Breast epithelium (tissue), 4 donors: ENCODE data around the gene KMT2E. TPM values are rescaled to one million over a fixed set of nuclear protein-coding genes. Genes with fewer than 3 reads are reported as not detected.

Source experiments
- DNase-seq, 2 donors: peaks; one replicate each; pipeline ENCODE4 v3.0.0-alpha.2; 2019; ENCODE audit warnings: low spot score in 2 of 2
- H3K27ac ChIP-seq, 2 donors: fragments of 200-600 bp; sonication (generic) in 1 of 2; one replicate each; pipeline ENCODE4 v1.5.1; 2016 to 2019; ENCODE audit warnings: mild to moderate bottlenecking in 1 of 2
- H3K27me3 ChIP-seq, 2 donors: fragments of 200-600 bp; sonication (generic) in 1 of 2; one replicate each; pipeline versions ENCODE4 v1.5.1 to v1.6.0; 2017 to 2019; ENCODE audit warnings: control low read depth in 1 of 2, mild to moderate bottlenecking in 1 of 2
- H3K36me3 ChIP-seq: fragments of 200-600 bp; one replicate; pipeline ENCODE4 v1.5.1; 2019
- H3K4me1 ChIP-seq, 2 donors: fragments of 200-600 bp; sonication (generic); one replicate each; pipeline ENCODE4 v1.5.1; 2016 to 2019; ENCODE audit warnings: control low read depth in 1 of 2
- H3K4me3 ChIP-seq, 3 donors: fragments of 200-600 bp; sonication (generic); 1 replicate in 2 of 3; 2 replicates in 1 of 3; pipeline ENCODE4 v1.5.1; 2016 to 2019; ENCODE audit warnings: mild to moderate bottlenecking in 3 of 3, moderate library complexity in 2 of 3
- H3K9me3 ChIP-seq, 2 donors: fragments of 200-600 bp; sonication (generic) in 1 of 2; one replicate each; pipeline ENCODE4 v1.5.1; 2016 to 2019; ENCODE audit warnings: control low read depth in 1 of 2
- POLR2A ChIP-seq: fragments of 450-650 bp; IDR thresholded peaks from one replicate; pipeline ENCODE4 v1.6.1; 2016; ENCODE audit warnings: antibody characterized with exemption, mild to moderate bottlenecking, moderate library complexity
- POLR2AphosphoS5 ChIP-seq, 3 donors: sonication (generic); formaldehyde crosslinking; IDR thresholded peaks; one replicate each; pipeline ENCODE4 v1.6.1; 2017; ENCODE audit warnings: antibody characterized with exemption in 3 of 3
- intact Hi-C: fragments of 100-400 bp; cut with DNase I; formaldehyde crosslinking; loops from one replicate; pipeline ENCODE4 v1.15.1; 2023; ENCODE audit warnings: low total_unique reads
- total RNA-seq, 3 donors: library from RNA; depleted of rRNA; stranded (reverse); fragments of >200 nt; gene quantifications; one replicate each; pipeline ENCODE4 v1.1.0, GENCODE V29; 2016
- TF ChIP-seq, protein P1 (sequence below), 3 donors: fragments of 450-650 bp; IDR thresholded peaks; one replicate each; pipeline ENCODE4 v1.5.1; 2016 to 2017; ENCODE audit warnings: antibody characterized with exemption in 3 of 3, mild to moderate bottlenecking in 3 of 3, moderate library complexity in 3 of 3

The KMT2E gene
- total RNA-seq, 3 donors from 2014 or later: 88.2 to 184 (median 168) TPM

DNA sequence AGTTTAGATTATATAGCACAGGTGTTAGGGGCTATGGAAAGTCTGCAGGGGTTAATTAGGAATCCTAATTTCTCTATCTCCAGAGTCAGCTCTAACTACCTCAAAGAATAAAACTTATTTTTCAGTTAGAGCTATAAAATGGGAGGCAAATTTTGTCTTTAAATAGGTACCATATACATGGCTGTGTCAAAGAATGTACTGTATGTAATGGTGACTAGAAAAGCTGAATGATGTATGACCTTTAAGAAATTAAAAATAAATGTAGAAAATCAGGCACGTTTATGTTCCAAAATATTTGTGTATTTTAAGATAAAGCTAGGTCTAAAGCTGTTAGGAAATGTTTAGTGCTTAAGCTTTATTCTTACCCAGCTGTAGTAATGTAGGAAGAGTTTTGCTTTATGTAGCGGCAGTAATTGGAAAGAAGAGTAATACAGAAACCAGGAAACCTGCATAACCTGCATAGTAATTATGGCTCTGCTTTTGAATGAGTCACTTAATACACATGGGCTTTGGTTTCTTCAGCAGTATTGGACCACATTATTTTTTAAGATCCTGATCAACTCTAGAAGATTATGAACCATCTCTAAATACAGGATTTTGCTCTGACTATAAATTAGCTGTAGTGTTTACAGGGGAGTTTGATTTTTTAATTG, 85.0 kb downstream of the KMT2E start:
- intact Hi-C loops: no loop called here
- peak overlapping the region in 1 of 2 donors; percentile 14 for H3K27ac ChIP-seq
- no peaks in the 10 kb centered on the region for H3K4me1 ChIP-seq
- DNase-seq: no peak
- no peak overlapping the region for H3K4me3 ChIP-seq
- TF ChIP-seq POLR2A: no peak
- no peaks in the 10 kb centered on the region for H3K9me3 ChIP-seq
- no peaks in the 10 kb centered on the region for H3K36me3 ChIP-seq
- no peaks in the 10 kb centered on the region for H3K27me3 ChIP-seq

DNA sequence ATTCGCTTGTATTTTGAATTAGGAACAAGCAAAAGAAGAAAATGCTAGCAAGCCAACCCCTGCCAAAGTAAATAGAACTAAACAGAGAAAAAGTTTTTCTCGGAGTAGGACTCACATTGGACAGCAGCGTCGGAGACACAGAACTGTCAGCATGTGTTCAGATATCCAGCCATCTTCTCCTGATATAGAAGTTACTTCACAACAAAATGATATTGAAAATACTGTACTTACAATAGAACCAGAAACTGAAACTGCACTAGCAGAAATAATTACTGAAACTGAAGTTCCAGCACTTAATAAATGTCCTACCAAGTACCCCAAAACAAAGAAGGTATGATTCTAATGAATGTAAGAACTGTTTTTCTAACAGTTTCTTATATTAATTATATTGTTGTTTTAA, 87.9 kb downstream of the KMT2E start:
- intact Hi-C loops: no loop called here
- DNase-seq: no peak

DNA sequence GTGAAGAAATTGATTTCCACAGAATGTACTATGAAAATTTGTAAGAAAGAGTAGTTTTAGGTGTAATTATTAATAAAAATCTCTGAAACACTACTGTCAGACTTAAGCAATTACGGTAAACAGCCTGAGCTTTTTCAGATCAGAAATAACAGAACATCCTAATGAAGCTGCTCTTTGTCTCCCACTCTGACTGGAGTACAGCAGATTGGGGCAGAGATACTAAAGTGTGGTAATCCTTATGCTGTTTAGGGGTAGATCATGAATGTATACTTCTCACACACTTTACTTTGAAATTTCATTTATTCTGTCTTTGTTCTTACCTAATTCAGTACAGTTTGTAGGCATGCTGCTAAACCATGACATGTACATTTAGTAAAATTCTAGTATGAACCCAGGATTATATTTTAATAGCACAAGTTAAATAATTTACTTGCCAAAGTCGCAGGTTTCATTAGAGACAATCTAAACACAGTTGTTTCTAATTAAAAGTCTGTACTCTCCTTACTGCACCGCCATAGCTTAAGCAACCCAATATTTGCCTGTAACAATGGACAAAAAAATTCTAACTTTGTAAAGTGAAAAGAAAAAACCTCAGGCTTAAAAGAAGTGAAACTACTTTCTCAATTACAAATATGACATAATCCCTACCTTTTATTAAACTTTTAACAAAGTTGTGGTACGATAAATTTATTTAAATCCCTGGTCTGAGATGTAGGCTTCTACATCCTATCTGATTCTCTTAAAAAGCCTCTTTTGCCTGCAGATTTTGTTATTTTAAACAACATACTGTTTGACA, 88.8 kb downstream of the KMT2E start:
- H3K27me3 ChIP-seq: no peaks in the 10 kb centered on the region
- H3K36me3 ChIP-seq: no peaks in the 10 kb centered on the region
- DNase-seq: no peak
- H3K4me1 ChIP-seq: no peaks in the 10 kb centered on the region
- intact Hi-C loops: no loop called here
- no peak overlapping the region for H3K27ac ChIP-seq
- H3K4me3 ChIP-seq: no peak overlapping the region
- TF ChIP-seq POLR2A (no peak), POLR2AphosphoS5 (IDR thresholded peaks at IDR 0.05) (no peak)
- TF ChIP-seq, protein P1, sequence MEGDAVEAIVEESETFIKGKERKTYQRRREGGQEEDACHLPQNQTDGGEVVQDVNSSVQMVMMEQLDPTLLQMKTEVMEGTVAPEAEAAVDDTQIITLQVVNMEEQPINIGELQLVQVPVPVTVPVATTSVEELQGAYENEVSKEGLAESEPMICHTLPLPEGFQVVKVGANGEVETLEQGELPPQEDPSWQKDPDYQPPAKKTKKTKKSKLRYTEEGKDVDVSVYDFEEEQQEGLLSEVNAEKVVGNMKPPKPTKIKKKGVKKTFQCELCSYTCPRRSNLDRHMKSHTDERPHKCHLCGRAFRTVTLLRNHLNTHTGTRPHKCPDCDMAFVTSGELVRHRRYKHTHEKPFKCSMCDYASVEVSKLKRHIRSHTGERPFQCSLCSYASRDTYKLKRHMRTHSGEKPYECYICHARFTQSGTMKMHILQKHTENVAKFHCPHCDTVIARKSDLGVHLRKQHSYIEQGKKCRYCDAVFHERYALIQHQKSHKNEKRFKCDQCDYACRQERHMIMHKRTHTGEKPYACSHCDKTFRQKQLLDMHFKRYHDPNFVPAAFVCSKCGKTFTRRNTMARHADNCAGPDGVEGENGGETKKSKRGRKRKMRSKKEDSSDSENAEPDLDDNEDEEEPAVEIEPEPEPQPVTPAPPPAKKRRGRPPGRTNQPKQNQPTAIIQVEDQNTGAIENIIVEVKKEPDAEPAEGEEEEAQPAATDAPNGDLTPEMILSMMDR (IDR thresholded peaks at IDR 0.05): no peak
- H3K9me3 ChIP-seq: no peaks in the 10 kb centered on the region

More for the DNA sequence above, 87.9 kb downstream of the KMT2E start:
- H3K9me3 ChIP-seq: no peaks in the 10 kb centered on the region
- no peaks in the 10 kb centered on the region for H3K4me1 ChIP-seq
- TF ChIP-seq, protein P1 (IDR thresholded peaks at IDR 0.05): no peak
- TF ChIP-seq POLR2A: no peak
- TF ChIP-seq POLR2AphosphoS5 (IDR thresholded peaks at IDR 0.05): no peak
- H3K36me3 ChIP-seq: no peaks in the 10 kb centered on the region
- no peak overlapping the region for H3K27ac ChIP-seq
- no peak overlapping the region for H3K4me3 ChIP-seq
- no peaks in the 10 kb centered on the region for H3K27me3 ChIP-seq

DNA sequence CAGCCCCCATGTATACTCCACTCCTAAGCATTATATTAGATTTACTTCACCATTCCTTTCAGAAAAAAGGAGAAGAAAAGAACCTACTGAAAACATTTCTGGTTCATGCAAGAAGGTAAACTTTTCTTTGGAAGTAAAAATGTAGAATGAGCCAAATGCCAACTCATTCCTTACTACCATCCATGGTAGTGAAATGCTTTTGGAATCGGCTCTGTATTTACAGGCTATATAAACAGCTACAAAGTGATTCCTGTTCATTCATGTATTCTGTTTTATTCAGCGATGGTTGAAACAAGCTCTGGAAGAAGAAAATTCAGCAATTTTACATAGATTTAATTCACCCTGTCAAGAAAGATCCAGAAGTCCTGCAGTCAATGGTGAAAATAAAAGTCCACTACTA, 91.6 kb downstream of the KMT2E start:
- TF ChIP-seq POLR2AphosphoS5 (IDR thresholded peaks at IDR 0.05) (no peak), POLR2A (no peak)
- TF ChIP-seq, protein P1 (IDR thresholded peaks at IDR 0.05): no peak

DNA sequence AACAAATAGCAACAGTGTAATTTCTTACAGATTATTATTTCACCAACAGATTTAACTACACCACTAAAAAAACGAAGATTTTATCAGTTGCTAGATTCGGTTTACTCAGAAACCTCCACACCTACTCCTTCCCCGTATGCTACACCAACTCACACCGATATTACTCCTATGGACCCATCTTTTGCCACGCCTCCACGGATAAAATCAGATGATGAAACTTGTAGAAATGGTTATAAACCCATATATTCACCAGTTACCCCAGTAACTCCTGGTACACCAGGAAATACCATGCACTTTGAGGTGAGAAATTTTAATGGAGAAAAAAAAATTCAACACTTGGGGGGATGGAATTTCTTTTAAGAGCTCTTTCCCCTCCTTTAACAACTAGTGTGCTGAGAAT, 92.5 kb downstream of the KMT2E start:
- Histone ChIP-seq H3K27ac (no peak overlapping the region), H3K36me3 (peaks cover 15% of the 10 kb centered on the region), H3K4me1 (no peaks in the 10 kb centered on the region), H3K4me3 (no peak overlapping the region), H3K9me3 (no peaks in the 10 kb centered on the region), H3K27me3 (no peaks in the 10 kb centered on the region)
- intact Hi-C loops: no loop called here
- no peak for DNase-seq
- TF ChIP-seq POLR2AphosphoS5 (IDR thresholded peaks at IDR 0.05) (no peak), POLR2A (no peak)
- TF ChIP-seq, protein P1 (IDR thresholded peaks at IDR 0.05): no peak

More for the DNA sequence above, 91.6 kb downstream of the KMT2E start:
- H3K27me3 ChIP-seq: no peaks in the 10 kb centered on the region
- H3K9me3 ChIP-seq: no peaks in the 10 kb centered on the region
- intact Hi-C loops: no loop called here
- H3K4me1 ChIP-seq: no peaks in the 10 kb centered on the region
- H3K27ac ChIP-seq: no peak overlapping the region
- H3K4me3 ChIP-seq: no peak overlapping the region
- H3K36me3 ChIP-seq: peaks cover 7% of the 10 kb centered on the region
- DNase-seq: no peak
